Measurements from ENCODE around the gene BSND. TPM values are rescaled to one million over a fixed set of nuclear protein-coding genes. Genes with fewer than 3 reads are reported as not detected.

BSND gene
- total RNA-seq, 4 donors from 2014 or later, result not detected

GRCh38 chr1:54952950-54953718, 45.6 kb upstream of the BSND start:
- TF ChIP-seq POLR2A (IDR thresholded peaks at IDR 0.05) (no peak), CTCF (IDR thresholded peaks at IDR 0.05) (no peak)
- DNase-seq, result no peak
- Histone ChIP-seq H3K27me3 (no peaks in the 10 kb centered on the region), H3K27ac (no peak overlapping the region), H3K9me3 (peaks cover 0 to 5% (median 0%) of the 10 kb centered on the region in 4 donors), H3K4me3 (no peak overlapping the region), H3K36me3 (no peaks in the 10 kb centered on the region), H3K4me1 (peaks cover 0 to 12% (median 1%) of the 10 kb centered on the region in 4 donors)

- peaks cover 0 to 12% (median 1%) of the 10 kb centered on the region in 4 donors for H3K4me1 ChIP-seq
- H3K27me3 ChIP-seq, result no peaks in the 10 kb centered on the region
- H3K36me3 ChIP-seq, result no peaks in the 10 kb centered on the region
- no peak for TF ChIP-seq POLR2A (IDR thresholded peaks at IDR 0.05)
- TF ChIP-seq CTCF (IDR thresholded peaks at IDR 0.05), result no peak
- DNase-seq, result no peak
- H3K27ac ChIP-seq, result no peak overlapping the region
- H3K9me3 ChIP-seq, result peaks cover 0 to 5% (median 0%) of the 10 kb centered on the region in 4 donors
- no peak overlapping the region for H3K4me3 ChIP-seq
Measured at GRCh38 chr1:54953846-54954245, 44.9 kb upstream of the BSND start.

GRCh38 chr1:54955359-54955758, 43.4 kb upstream of the BSND start:
- Histone ChIP-seq H3K4me3 (no peak overlapping the region), H3K9me3 (peaks cover 0 to 5% (median 0%) of the 10 kb centered on the region in 4 donors), H3K27ac (no peak overlapping the region), H3K27me3 (no peaks in the 10 kb centered on the region), H3K36me3 (no peaks in the 10 kb centered on the region), H3K4me1 (peaks cover 0 to 7% (median 1%) of the 10 kb centered on the region in 4 donors)
- DNase-seq, result no peak
- TF ChIP-seq CTCF (IDR thresholded peaks at IDR 0.05) (no peak), POLR2A (IDR thresholded peaks at IDR 0.05) (no peak)

GRCh38 chr1:54956726-54957125, 42.0 kb upstream of the BSND start:
- Histone ChIP-seq H3K36me3 (no peaks in the 10 kb centered on the region), H3K27ac (no peak overlapping the region), H3K4me1 (no peaks in the 10 kb centered on the region), H3K9me3 (peaks cover 0 to 5% (median 0%) of the 10 kb centered on the region in 4 donors), H3K27me3 (no peaks in the 10 kb centered on the region), H3K4me3 (no peak overlapping the region)
- no peak for TF ChIP-seq CTCF (IDR thresholded peaks at IDR 0.05)
- TF ChIP-seq POLR2A (IDR thresholded peaks at IDR 0.05), result no peak
- no peak for DNase-seq

GRCh38 chr1:54959241-54959640, 39.5 kb upstream of the BSND start:
- TF ChIP-seq POLR2A (IDR thresholded peaks at IDR 0.05), result no peak
- no peak for TF ChIP-seq CTCF (IDR thresholded peaks at IDR 0.05)
- Histone ChIP-seq H3K4me1 (no peaks in the 10 kb centered on the region), H3K36me3 (no peaks in the 10 kb centered on the region), H3K27ac (no peak overlapping the region), H3K9me3 (peaks cover 0 to 5% (median 0%) of the 10 kb centered on the region in 4 donors), H3K27me3 (no peaks in the 10 kb centered on the region), H3K4me3 (no peak overlapping the region)
- no peak for DNase-seq
